GM23338 (cell line): Measurements from ENCODE around the gene BAIAP2. TPM values are rescaled to one million over a fixed set of nuclear protein-coding genes. Genes with fewer than 3 reads are reported as not detected.

Experiments used
- ATAC-seq: fragments of 200-7000 bp; cut with Tn5 transposase; 3 replicates; pipeline ENCODE4 v1.9.1; 2020
- DNase-seq: peaks from one replicate; pipeline ENCODE4 v3.0.0-alpha.2; 2015; ENCODE audit warnings: low spot score
- H2AFZ ChIP-seq: fragments of 200-600 bp; sonication (generic); 2 replicates; pipeline ENCODE4 v1.8.0; 2016; ENCODE audit warnings: antibody characterized with exemption, mild to moderate bottlenecking, moderate library complexity
- H3F3A ChIP-seq: fragments of 200-600 bp; sonication (generic); replicated peaks from 2 replicates; pipeline ENCODE4 v1.8.0; 2017; ENCODE audit warnings: antibody characterized with exemption, mixed run types, low read depth
- H3K27ac ChIP-seq: fragments of 200-600 bp; sonication (generic); 2 replicates; pipeline ENCODE4 v1.6.1; 2016; ENCODE audit warnings: low read depth
- H3K27me3 ChIP-seq: fragments of 200-600 bp; sonication (generic); 2 replicates; pipeline ENCODE4 v1.8.0; 2016; ENCODE audit warnings: mild to moderate bottlenecking, mixed run types, moderate library complexity; ENCODE audit not compliant: insufficient read depth
- H3K36me3 ChIP-seq: fragments of 200-600 bp; sonication (generic); 2 replicates; pipeline ENCODE4 v1.8.0; 2016; ENCODE audit warnings: mild to moderate bottlenecking; ENCODE audit not compliant: insufficient read depth
- H3K4me1 ChIP-seq: fragments of 200-600 bp; sonication (generic); 2 replicates; pipeline ENCODE4 v1.8.0; 2016; ENCODE audit warnings: mild to moderate bottlenecking, moderate library complexity; ENCODE audit not compliant: insufficient read depth
- H3K4me2 ChIP-seq: fragments of 200-600 bp; sonication (generic); 2 replicates; pipeline ENCODE4 v1.7.1; 2017; ENCODE audit warnings: mixed run types
- H3K4me3 ChIP-seq: fragments of 200-600 bp; sonication (generic); 2 replicates; pipeline ENCODE4 v1.6.1; 2016; ENCODE audit warnings: mixed run types
- H3K79me2 ChIP-seq: fragments of 200-600 bp; sonication (generic); replicated peaks from 2 replicates; pipeline ENCODE4 v1.8.0; 2017; ENCODE audit warnings: mild to moderate bottlenecking; ENCODE audit not compliant: insufficient read depth
- H3K9me2 ChIP-seq: fragments of 200-600 bp; sonication (generic); 2 replicates; pipeline ENCODE4 v1.8.0; 2017; ENCODE audit not compliant: insufficient read depth
- H4K20me1 ChIP-seq: fragments of 200-600 bp; sonication (generic); replicated peaks from 2 replicates; pipeline ENCODE4 v1.8.0; 2017; ENCODE audit warnings: mild to moderate bottlenecking; ENCODE audit not compliant: insufficient read depth
- H3K27ac Mint-ChIP-seq: 2 replicates; pipeline ENCODE4 v1.8.0; 2020; ENCODE audit warnings: inconsistent platforms, mild to moderate bottlenecking, moderate library complexity, mixed read lengths
- H3K27me3 Mint-ChIP-seq: 3 replicates; pipeline ENCODE4 v1.8.0; 2022; ENCODE audit warnings: low read depth, mild to moderate bottlenecking, moderate library complexity, mixed read lengths, inconsistent platforms; ENCODE audit not compliant: insufficient read depth, poor library complexity
- H3K36me3 Mint-ChIP-seq: 3 replicates; pipeline ENCODE4 v1.8.0; 2021; ENCODE audit warnings: low read depth, mild to moderate bottlenecking, inconsistent platforms, moderate library complexity, mixed read lengths
- H3K4me1 Mint-ChIP-seq: 3 replicates; pipeline ENCODE4 v1.8.0; 2020; ENCODE audit warnings: mild to moderate bottlenecking, inconsistent platforms, mixed read lengths
- H3K4me3 Mint-ChIP-seq: 3 replicates; pipeline ENCODE4 v1.8.0; 2021; ENCODE audit warnings: moderate library complexity, mild to moderate bottlenecking, inconsistent platforms, mixed read lengths
- H3K9me3 Mint-ChIP-seq: 3 replicates; pipeline ENCODE4 v1.8.0; 2020; ENCODE audit warnings: moderate library complexity, mild to moderate bottlenecking, inconsistent platforms, mixed read lengths
- CTCF ChIP-seq, 2 experiments: fragments of 200-600 bp in 1 of 2; sonication (generic) in 1 of 2; conservative IDR thresholded peaks; 2 replicates each; pipeline versions ENCODE4 v1.5.1 to v1.6.1; 2016 to 2017; ENCODE audit warnings: antibody characterized with exemption in 2 of 2, low read depth in 2 of 2, mild to moderate bottlenecking in 2 of 2, moderate library complexity in 1 of 2
- ETS1 ChIP-seq: IDR thresholded peaks from 2 replicates; pipeline ENCODE4 v1.6.1; 2016; ENCODE audit warnings: antibody characterized with exemption
- JUNB ChIP-seq: IDR thresholded peaks from one replicate; pipeline ENCODE4 v1.6.1; 2016; ENCODE audit warnings: antibody characterized with exemption; ENCODE audit not compliant: unreplicated experiment
- POLR2AphosphoS5 ChIP-seq: IDR thresholded peaks from 2 replicates; pipeline ENCODE4 v1.6.1; 2016; ENCODE audit warnings: antibody characterized with exemption, low read depth
- REST ChIP-seq: IDR thresholded peaks from one replicate; pipeline ENCODE4 v1.6.1; 2018; ENCODE audit warnings: antibody characterized with exemption; ENCODE audit not compliant: unreplicated experiment
- STAT1 ChIP-seq: IDR thresholded peaks from one replicate; pipeline ENCODE4 v1.6.1; 2016; ENCODE audit warnings: antibody characterized with exemption; ENCODE audit not compliant: unreplicated experiment
- ZNF114 ChIP-seq: fragments of 250-450 bp; sonication (Bioruptor Pico); IDR thresholded peaks from 2 replicates; pipeline ENCODE4 v1.5.0; 2020; ENCODE audit warnings: mild to moderate bottlenecking, moderate library complexity
- ZNF331 ChIP-seq: fragments of 250-450 bp; sonication (Bioruptor Pico); IDR thresholded peaks from 2 replicates; pipeline ENCODE4 v1.5.0; 2020; ENCODE audit warnings: low read depth, mild to moderate bottlenecking, moderate library complexity
- polyA plus RNA-seq: library from polyadenylated mRNA; unstranded; fragments of >200 nt; fragmentation: Nextera tagmentation; extraction: Ambion mirVana; gene quantifications from 2 replicates; pipeline ENCODE4 v1.2.1, GENCODE V29; 2016
- total RNA-seq: library from RNA; depleted of rRNA; stranded (reverse); fragments of >200 nt; shearing (Covaris generic); gene quantifications from 2 replicates; pipeline ENCODE4 v1.2.3, GENCODE V29; 2014

BAIAP2 gene
- total and polyA plus RNA-seq, 2 experiments from 2014 or later: 21.7 to 22.7 TPM

- peaks cover 13% of the 10 kb centered on the region for H3K4me1 Mint-ChIP-seq
- ATAC-seq: no peak
- Histone ChIP-seq H2AFZ (no peak overlapping the region), H3K36me3 (no peaks in the 10 kb centered on the region), H3K27me3 (no peaks in the 10 kb centered on the region), H3K4me2 (no peak overlapping the region), H3K27ac (no peak overlapping the region), H3K9me2 (no peaks in the 10 kb centered on the region), H3K79me2 (no peaks in the 10 kb centered on the region), H4K20me1 (no peaks in the 10 kb centered on the region), H3F3A (peaks cover 7% of the 10 kb centered on the region; the same call in 1 of the 2 replicates), H3K4me3 (no peak overlapping the region), H3K4me1 (no peaks in the 10 kb centered on the region)
- H3K27ac Mint-ChIP-seq: no peak overlapping the region
- H3K36me3 Mint-ChIP-seq: peaks cover 11% of the 10 kb centered on the region
- peaks cover 27% of the 10 kb centered on the region for H3K9me3 Mint-ChIP-seq
- TF ChIP-seq REST (no peak), CTCF (conservative IDR thresholded peaks at IDR 0.05; ENCODE audit: low read depth in 2 of 2) (no peak), JUNB (no peak), POLR2AphosphoS5 (no peak)
- H3K27me3 Mint-ChIP-seq: peaks cover 22% of the 10 kb centered on the region
- no peak overlapping the region for H3K4me3 Mint-ChIP-seq
- DNase-seq: no peak
Measured at GRCh38 chr17:81013642-81014041, 21.3 kb upstream of the BAIAP2 start.

DNA sequence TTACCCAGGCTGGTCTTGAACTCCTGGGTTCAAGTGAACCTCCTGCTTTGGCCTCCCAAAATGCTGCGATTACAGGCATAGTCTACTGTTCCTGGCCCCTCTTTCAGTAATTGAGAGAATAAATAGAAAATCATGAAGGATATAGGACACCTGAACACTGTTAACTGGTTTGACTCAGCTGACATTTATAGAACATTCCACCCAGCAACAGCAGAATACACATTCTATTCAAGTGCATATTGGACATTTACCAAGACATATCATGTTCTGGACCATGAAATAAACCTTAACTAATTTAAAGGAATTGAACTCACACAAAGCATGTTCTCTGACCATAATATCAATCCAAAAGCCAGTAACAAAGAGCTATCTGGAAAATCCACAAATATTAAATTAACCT, 19.8 kb upstream of the BAIAP2 start:
- Histone ChIP-seq H3K4me1 (no peaks in the 10 kb centered on the region), H4K20me1 (no peaks in the 10 kb centered on the region), H3F3A (peaks cover 7% of the 10 kb centered on the region; the same call in 1 of the 2 replicates), H3K4me3 (no peak overlapping the region), H3K36me3 (no peaks in the 10 kb centered on the region), H3K27ac (no peak overlapping the region), H3K79me2 (no peaks in the 10 kb centered on the region), H2AFZ (no peak overlapping the region), H3K27me3 (no peaks in the 10 kb centered on the region), H3K9me2 (no peaks in the 10 kb centered on the region), H3K4me2 (no peak overlapping the region)
- Mint-ChIP-seq H3K36me3 (peaks cover 11% of the 10 kb centered on the region), H3K4me3 (no peak overlapping the region), H3K9me3 (peaks cover 25% of the 10 kb centered on the region), H3K27me3 (peaks cover 24% of the 10 kb centered on the region), H3K27ac (no peak overlapping the region), H3K4me1 (peaks cover 13% of the 10 kb centered on the region)
- ATAC-seq (no peak), DNase-seq (no peak)
- TF ChIP-seq ZNF331 (CRISPR knock-in tag) (no peak), STAT1 (no peak), ETS1 (no peak), ZNF114 (no peak), JUNB (no peak), REST (no peak)
